ENCODE data around the gene AFAP1L2.

The AFAP1L2 gene

GRCh38 chr10:114278884-114279191 is 125.5 kb downstream of the AFAP1L2 start:
- Histone ChIP-seq H3K36me3 (ENCODE audit: insufficient read depth, low read length) (no peaks in the 10 kb centered on the region), H3K4me3 (ENCODE audit: low read length, poor library complexity, severe bottlenecking) (no peak overlapping the region), H3K9me3 (ENCODE audit: insufficient read depth, low read depth, low read length) (no peaks in the 10 kb centered on the region), H3K79me2 (ENCODE audit: insufficient read depth, low read length) (no peaks in the 10 kb centered on the region), H3K4me2 (ENCODE audit: low read depth, low read length, poor library complexity, severe bottlenecking) (no peak overlapping the region), H3K27me3 (ENCODE audit: insufficient read depth, low read length, poor library complexity, severe bottlenecking) (no peaks in the 10 kb centered on the region), H3K9ac (ENCODE audit: low read depth, low read length, poor library complexity, severe bottlenecking) (no peak overlapping the region), H3K9me2 (replicated peaks; ENCODE audit: low read depth, low read length) (no peaks in the 10 kb centered on the region), H2AFZ (ENCODE audit: low read length) (no peak overlapping the region), H3K4me1 (ENCODE audit: insufficient read depth, low read length, poor library complexity, severe bottlenecking) (peaks cover under 1% of the 10 kb centered on the region), H3F3A (ENCODE audit: low read depth) (no peaks in the 10 kb centered on the region), H4K20me1 (ENCODE audit: insufficient read depth, low read length, poor library complexity, severe bottlenecking) (no peaks in the 10 kb centered on the region)
- TF ChIP-seq EZH2phosphoT487 (IDR thresholded peaks at IDR 0.05; ENCODE audit: borderline replicate concordance) = no peak
- TF ChIP-seq CTCF (conservative IDR thresholded peaks at IDR 0.05; ENCODE audit: low read length) = no peak

GRCh38 chr10:114278140-114278883 is 126.0 kb downstream of the AFAP1L2 start:
- Histone ChIP-seq H3K4me3 (ENCODE audit: low read length, poor library complexity, severe bottlenecking) (no peak overlapping the region), H3F3A (ENCODE audit: low read depth) (no peaks in the 10 kb centered on the region), H4K20me1 (ENCODE audit: insufficient read depth, low read length, poor library complexity, severe bottlenecking) (no peaks in the 10 kb centered on the region), H3K4me2 (ENCODE audit: low read depth, low read length, poor library complexity, severe bottlenecking) (no peak overlapping the region), H3K79me2 (ENCODE audit: insufficient read depth, low read length) (no peaks in the 10 kb centered on the region), H3K9ac (ENCODE audit: low read depth, low read length, poor library complexity, severe bottlenecking) (no peak overlapping the region), H3K9me2 (replicated peaks; ENCODE audit: low read depth, low read length) (no peaks in the 10 kb centered on the region), H2AFZ (ENCODE audit: low read length) (no peak overlapping the region), H3K9me3 (ENCODE audit: insufficient read depth, low read depth, low read length) (no peaks in the 10 kb centered on the region), H3K27me3 (ENCODE audit: insufficient read depth, low read length, poor library complexity, severe bottlenecking) (no peaks in the 10 kb centered on the region), H3K4me1 (ENCODE audit: insufficient read depth, low read length, poor library complexity, severe bottlenecking) (no peaks in the 10 kb centered on the region), H3K36me3 (ENCODE audit: insufficient read depth, low read length) (no peaks in the 10 kb centered on the region)
- TF ChIP-seq CTCF (conservative IDR thresholded peaks at IDR 0.05; ENCODE audit: low read length) = no peak
- TF ChIP-seq EZH2phosphoT487 (IDR thresholded peaks at IDR 0.05; ENCODE audit: borderline replicate concordance) = no peak

DNA sequence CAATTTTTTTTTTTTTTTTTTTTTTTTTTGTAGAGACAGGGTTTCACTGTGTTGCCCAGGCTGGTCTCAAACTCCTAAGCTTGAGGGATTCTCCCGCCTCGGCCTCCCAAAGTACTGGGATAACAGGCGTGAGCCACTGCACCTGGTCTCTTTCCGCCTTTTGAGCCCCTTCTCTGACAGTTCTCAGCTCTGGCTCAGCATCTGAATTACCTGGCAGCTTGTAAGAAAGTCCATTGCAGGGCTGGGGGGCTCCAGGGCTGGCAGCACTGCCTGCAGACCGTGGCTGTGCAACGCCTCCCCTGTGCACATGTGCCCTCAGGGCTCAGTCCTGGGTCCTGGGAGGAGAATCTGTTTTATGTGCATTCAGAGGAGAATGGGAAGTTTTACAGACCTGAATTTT is 127.6 kb downstream of the AFAP1L2 start:
- H4K20me1 ChIP-seq (ENCODE audit: insufficient read depth, low read length, poor library complexity, severe bottlenecking) = no peaks in the 10 kb centered on the region
- H3K9me3 ChIP-seq (ENCODE audit: insufficient read depth, low read depth, low read length) = no peaks in the 10 kb centered on the region
- TF ChIP-seq EZH2phosphoT487 (IDR thresholded peaks at IDR 0.05; ENCODE audit: borderline replicate concordance) = no peak
- no peak for TF ChIP-seq CTCF (conservative IDR thresholded peaks at IDR 0.05; ENCODE audit: low read length)
- H3K4me3 ChIP-seq (ENCODE audit: low read length, poor library complexity, severe bottlenecking) = no peak overlapping the region
- H3K27me3 ChIP-seq (ENCODE audit: insufficient read depth, low read length, poor library complexity, severe bottlenecking) = no peaks in the 10 kb centered on the region
- H3K36me3 ChIP-seq (ENCODE audit: insufficient read depth, low read length) = no peaks in the 10 kb centered on the region
- H3K4me2 ChIP-seq (ENCODE audit: low read depth, low read length, poor library complexity, severe bottlenecking) = no peak overlapping the region
- H3F3A ChIP-seq (ENCODE audit: low read depth) = no peaks in the 10 kb centered on the region
- H3K79me2 ChIP-seq (ENCODE audit: insufficient read depth, low read length) = no peaks in the 10 kb centered on the region
- H3K9ac ChIP-seq (ENCODE audit: low read depth, low read length, poor library complexity, severe bottlenecking) = no peak overlapping the region
- no peaks in the 10 kb centered on the region for H3K4me1 ChIP-seq (ENCODE audit: insufficient read depth, low read length, poor library complexity, severe bottlenecking)
- no peak overlapping the region for H2AFZ ChIP-seq (ENCODE audit: low read length)
- no peaks in the 10 kb centered on the region for H3K9me2 ChIP-seq (replicated peaks; ENCODE audit: low read depth, low read length)
